BLaER1 (cell line): ENCODE results near the gene ZNF484.
"Not testable (repeated sequence)": the region's sequence is repeated elsewhere in the genome, so short reads cannot be mapped to it uniquely, and the experiment has no call there.

Source experiments
- H3K27ac ChIP-seq: shearing (Covaris generic); formaldehyde crosslinking; 2 replicates; pipeline ENCODE4 v1.8.1; 2022
- H3K27me3 ChIP-seq: shearing (Covaris generic); formaldehyde crosslinking; 2 replicates; pipeline ENCODE4 v1.8.1; 2022
- H3K36me3 ChIP-seq: shearing (Covaris generic); formaldehyde crosslinking; 2 replicates; pipeline ENCODE4 v1.8.1; 2022
- H3K4me1 ChIP-seq: shearing (Covaris generic); formaldehyde crosslinking; 2 replicates; pipeline ENCODE4 v1.8.1; 2022
- H3K4me2 ChIP-seq: shearing (Covaris generic); formaldehyde crosslinking; 2 replicates; pipeline ENCODE4 v1.8.1; 2022
- H3K4me3 ChIP-seq: shearing (Covaris generic); formaldehyde crosslinking; 2 replicates; pipeline ENCODE4 v1.8.1; 2022
- H3K9ac ChIP-seq: shearing (Covaris generic); formaldehyde crosslinking; 2 replicates; pipeline ENCODE4 v1.8.1; 2022
- H3K9me3 ChIP-seq: shearing (Covaris generic); formaldehyde crosslinking; 2 replicates; pipeline ENCODE4 v1.8.1; 2022
- H4K20me1 ChIP-seq: shearing (Covaris generic); formaldehyde crosslinking; 2 replicates; pipeline ENCODE4 v1.8.1; 2022
- Cebpa-rat ChIP-seq: shearing (Covaris generic); IDR thresholded peaks from 2 replicates; pipeline ENCODE4 v1.8.1; 2022

The ZNF484 gene

DNA sequence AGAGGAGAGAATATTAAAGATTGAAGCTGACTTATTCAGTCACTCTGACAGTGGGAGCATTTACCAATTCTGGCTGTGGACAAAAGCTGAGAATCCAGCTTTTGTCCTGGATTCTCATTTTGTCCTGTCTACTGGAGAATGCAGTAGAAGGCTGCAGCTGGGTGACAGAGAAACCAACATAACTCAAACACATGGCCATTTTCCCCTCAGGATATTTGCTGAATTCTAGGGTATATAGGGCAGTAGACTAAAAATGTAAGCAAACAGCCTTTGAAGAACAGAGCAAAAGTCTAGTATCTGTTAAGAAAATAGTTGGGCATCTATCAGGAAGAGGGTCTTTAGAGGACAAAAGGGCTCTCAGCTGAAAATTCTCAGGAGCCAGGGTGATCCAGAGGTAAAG is 20.6 kb downstream of the ZNF484 start:
- H3K9me3 ChIP-seq, result peaks cover 16% of the 10 kb centered on the region
- H3K27ac ChIP-seq, result no peak overlapping the region
- no peaks in the 10 kb centered on the region for H3K4me1 ChIP-seq
- peaks cover 76% of the 10 kb centered on the region for H3K36me3 ChIP-seq
- TF ChIP-seq Cebpa-rat, result no peak
- no peak overlapping the region for H3K4me3 ChIP-seq
- no peak overlapping the region for H3K9ac ChIP-seq
- H4K20me1 ChIP-seq, result no peaks in the 10 kb centered on the region
- no peaks in the 10 kb centered on the region for H3K27me3 ChIP-seq
- H3K4me2 ChIP-seq, result no peak overlapping the region

DNA sequence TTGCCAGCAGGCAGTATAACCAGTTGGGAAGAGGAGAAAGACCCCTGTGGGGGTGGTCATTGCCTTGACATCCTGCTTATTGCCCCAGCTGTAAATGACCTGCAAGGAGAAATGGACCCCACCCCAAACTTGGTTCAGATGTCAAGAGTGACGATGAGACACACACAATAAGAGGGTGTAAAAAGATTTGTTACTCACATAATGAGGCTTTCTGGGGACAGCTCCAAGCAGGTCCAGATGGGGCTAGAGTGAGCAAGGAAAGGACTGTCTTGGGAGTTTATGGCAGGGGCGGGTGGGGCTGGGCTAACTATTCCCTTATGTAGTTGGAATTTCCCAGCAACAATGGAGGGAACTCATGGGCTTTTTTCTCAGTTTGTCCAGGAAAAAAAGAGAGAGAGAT is 24.1 kb downstream of the ZNF484 start:
- H4K20me1 ChIP-seq, result no peaks in the 10 kb centered on the region
- H3K27ac ChIP-seq, result no peak overlapping the region
- no peaks in the 10 kb centered on the region for H3K27me3 ChIP-seq
- peaks cover 85% of the 10 kb centered on the region for H3K36me3 ChIP-seq
- H3K9me3 ChIP-seq, result peaks cover 18% of the 10 kb centered on the region
- H3K9ac ChIP-seq, result no peak overlapping the region
- no peak for TF ChIP-seq Cebpa-rat
- H3K4me3 ChIP-seq, result no peak overlapping the region
- no peak overlapping the region for H3K4me2 ChIP-seq
- no peaks in the 10 kb centered on the region for H3K4me1 ChIP-seq

DNA sequence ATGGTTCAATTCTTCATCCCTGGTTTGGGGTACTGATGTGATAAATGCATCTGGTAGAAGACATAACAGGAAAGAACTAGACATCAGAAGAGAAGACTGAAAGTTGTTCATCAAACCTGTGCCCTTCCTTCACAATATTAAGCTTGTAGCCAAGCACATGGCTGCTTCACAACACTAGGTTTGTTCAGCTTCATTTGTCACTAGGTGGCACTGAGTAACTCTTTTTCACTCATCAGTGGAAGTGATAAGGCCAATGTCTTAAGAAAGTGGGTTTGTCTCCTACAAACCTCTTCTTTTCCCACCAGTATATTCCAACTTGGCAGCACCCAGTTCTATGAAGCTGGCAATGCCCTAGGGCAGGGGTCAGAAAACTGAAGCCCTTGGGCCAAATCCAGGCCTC is 26.9 kb downstream of the ZNF484 start:
- Histone ChIP-seq H3K4me3 (no peak overlapping the region), H3K27me3 (no peaks in the 10 kb centered on the region), H3K27ac (no peak overlapping the region), H3K4me2 (no peak overlapping the region), H3K9ac (no peak overlapping the region), H3K4me1 (no peaks in the 10 kb centered on the region), H3K9me3 (peaks cover 46% of the 10 kb centered on the region), H3K36me3 (peaks cover 94% of the 10 kb centered on the region), H4K20me1 (no peaks in the 10 kb centered on the region)
- no peak for TF ChIP-seq Cebpa-rat

DNA sequence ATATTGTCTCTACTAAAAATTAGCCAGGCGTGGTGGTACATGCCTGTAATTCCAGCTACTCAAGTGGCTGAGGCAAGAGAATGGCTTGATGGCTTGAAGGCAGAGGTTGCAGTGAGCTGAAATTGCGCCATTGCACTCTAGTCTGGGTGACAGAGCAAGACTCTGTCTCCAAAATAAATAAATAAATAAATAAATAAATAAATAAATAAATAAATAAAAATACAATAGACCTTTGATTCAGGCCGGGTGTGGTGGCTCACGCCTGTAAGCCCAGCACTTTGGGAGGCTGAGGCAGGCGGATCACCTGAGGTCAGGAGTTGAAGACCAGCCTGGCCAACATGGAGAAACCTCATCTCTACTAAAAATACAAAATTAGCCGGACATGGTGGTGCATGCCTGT is 29.1 kb downstream of the ZNF484 start:
- H3K27me3 ChIP-seq, H3K4me1 ChIP-seq, H3K27ac ChIP-seq, H3K4me2 ChIP-seq, H4K20me1 ChIP-seq, H3K9ac ChIP-seq: not testable (repeated sequence)
- H3K36me3 ChIP-seq, result peaks cover 86% of the 10 kb centered on the region
- H3K4me3 ChIP-seq, result 0 out of 2 replicates have a peak overlapping the region, but pooled peaks have one; percentile 28
- peaks cover 63% of the 10 kb centered on the region for H3K9me3 ChIP-seq

DNA sequence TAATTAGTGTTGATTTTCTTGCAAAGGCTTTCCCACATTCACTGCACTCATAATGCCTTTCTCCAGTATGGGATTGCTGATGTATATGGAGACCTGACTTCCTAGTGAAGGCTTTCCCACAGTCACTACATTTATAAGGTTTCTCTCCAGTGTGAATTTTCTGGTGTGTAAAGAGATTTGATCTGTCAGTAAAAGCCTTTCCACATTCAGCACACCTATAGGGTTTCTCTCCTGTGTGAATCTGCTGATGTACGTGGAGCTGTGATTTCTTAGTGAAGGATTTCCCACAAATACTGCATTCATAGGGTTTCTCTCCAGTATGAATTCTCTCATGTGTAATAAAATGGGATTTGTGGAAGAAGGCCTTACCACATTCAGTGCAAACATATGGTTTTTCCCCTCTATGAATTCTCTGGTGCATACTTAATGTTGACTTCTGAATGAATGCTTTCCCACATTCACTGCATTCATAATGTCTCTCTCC is 31.1 kb downstream of the ZNF484 start:
- H3K36me3 ChIP-seq, result peaks cover 79% of the 10 kb centered on the region

DNA sequence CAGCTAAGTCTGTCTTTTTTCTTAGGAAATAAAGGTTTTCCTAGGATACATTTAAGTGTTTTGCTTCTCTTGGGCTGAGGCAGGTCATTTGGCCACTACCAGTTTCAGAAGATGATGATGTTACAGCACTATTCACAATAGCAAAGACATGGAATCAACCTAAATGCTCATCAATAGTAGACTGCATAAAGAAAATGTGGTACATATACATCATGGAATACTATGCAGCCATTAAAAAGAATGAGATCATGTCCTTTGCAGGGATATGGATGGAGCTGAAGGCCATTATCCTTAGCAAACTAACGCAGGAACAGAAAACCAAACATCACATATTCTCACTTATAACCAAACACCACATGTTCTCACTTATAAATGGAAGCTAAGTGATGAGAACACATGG is 39.4 kb downstream of the ZNF484 start:
- peaks cover 64% of the 10 kb centered on the region for H3K9me3 ChIP-seq

More for the DNA sequence above, 31.1 kb downstream of the ZNF484 start:
- Histone ChIP-seq H3K4me3 (peak overlapping the region; percentile 46), H3K4me1 (no peaks in the 10 kb centered on the region), H3K27me3 (no peaks in the 10 kb centered on the region), H3K27ac (no peak overlapping the region), H3K9ac (no peak overlapping the region), H4K20me1 (no peaks in the 10 kb centered on the region), H3K4me2 (no peak overlapping the region), H3K9me3 (peaks cover 79% of the 10 kb centered on the region)
- TF ChIP-seq Cebpa-rat, result no peak

DNA sequence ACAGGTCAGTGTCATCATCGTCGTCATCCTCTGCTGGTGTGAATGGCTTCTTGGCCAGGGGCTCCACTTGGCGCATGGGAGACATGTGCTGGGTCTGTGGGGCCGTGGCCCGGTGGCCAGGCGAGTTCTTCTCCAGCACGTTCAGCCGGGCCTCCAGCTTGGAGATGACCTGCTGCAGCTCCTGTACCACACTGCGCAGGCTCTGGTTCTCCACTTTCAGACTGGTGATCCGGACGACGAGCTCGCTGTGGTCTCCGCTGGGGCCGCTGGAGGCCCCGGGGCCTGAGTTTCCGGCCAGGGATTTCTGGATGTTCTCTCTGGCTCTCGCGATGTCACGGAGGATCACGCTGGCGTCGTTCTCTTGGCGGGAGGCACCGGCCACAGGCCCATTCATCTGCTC is 40.6 kb downstream of the ZNF484 start:
- Histone ChIP-seq H3K27ac (no peak overlapping the region), H3K4me1 (no peaks in the 10 kb centered on the region), H3K27me3 (no peaks in the 10 kb centered on the region), H3K9ac (no peak overlapping the region), H3K4me2 (no peak overlapping the region), H3K9me3 (peaks cover 65% of the 10 kb centered on the region), H4K20me1 (no peaks in the 10 kb centered on the region), H3K4me3 (0 out of 2 replicates have a peak overlapping the region, but pooled peaks have one; percentile 3), H3K36me3 (peaks cover 15% of the 10 kb centered on the region)
- TF ChIP-seq Cebpa-rat, result no peak

More for the DNA sequence above, 39.4 kb downstream of the ZNF484 start:
- H3K4me2 ChIP-seq, H3K4me1 ChIP-seq, H3K27ac ChIP-seq, H4K20me1 ChIP-seq, H3K27me3 ChIP-seq, H3K4me3 ChIP-seq, H3K9ac ChIP-seq: not testable (repeated sequence)
- H3K36me3 ChIP-seq, result peaks cover 22% of the 10 kb centered on the region

DNA sequence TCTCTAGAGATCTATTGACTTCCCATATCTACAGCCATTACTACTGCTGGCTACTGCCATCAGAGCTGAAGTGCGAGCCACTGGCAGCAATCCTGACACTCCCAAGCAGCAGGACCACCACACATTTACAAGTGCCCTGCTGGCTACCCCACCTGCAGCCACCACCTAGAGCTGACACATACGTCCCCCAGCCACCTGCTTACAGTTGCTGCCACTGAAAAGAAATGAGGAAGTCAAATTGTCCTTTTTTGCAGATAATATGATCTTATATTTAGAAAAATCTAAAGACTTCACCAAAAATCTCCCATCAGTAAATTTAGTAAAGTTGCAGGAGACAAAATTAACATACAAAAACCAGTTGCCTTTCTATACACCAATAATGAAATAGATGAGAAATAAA is 48.4 kb downstream of the ZNF484 start:
- no peaks in the 10 kb centered on the region for H3K4me1 ChIP-seq
- no peaks in the 10 kb centered on the region for H4K20me1 ChIP-seq
- no peak overlapping the region for H3K4me3 ChIP-seq
- no peak overlapping the region for H3K4me2 ChIP-seq
- no peak for TF ChIP-seq Cebpa-rat
- H3K27ac ChIP-seq, result no peak overlapping the region
- H3K36me3 ChIP-seq, result no peaks in the 10 kb centered on the region
- H3K9me3 ChIP-seq, result peaks cover 32% of the 10 kb centered on the region
- no peak overlapping the region for H3K9ac ChIP-seq
- no peaks in the 10 kb centered on the region for H3K27me3 ChIP-seq

DNA sequence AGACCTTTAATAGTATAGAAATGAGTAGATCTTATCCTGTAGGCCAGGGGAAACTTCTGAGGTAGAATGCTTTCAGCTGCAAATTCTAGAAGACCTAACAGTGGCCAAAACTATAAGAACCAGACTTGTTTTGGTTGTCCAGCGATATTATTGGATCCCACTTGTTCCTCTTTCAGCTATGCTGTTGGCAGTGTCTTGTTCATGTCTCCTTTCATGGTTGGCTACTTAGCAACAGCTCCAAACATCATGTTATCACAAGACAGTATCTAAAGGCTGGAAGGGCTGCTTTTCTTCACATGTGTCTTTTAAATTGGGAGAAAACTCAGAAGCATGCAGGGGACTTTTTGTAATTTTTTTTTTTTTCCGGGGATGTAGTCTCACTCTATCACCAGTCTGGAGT is 52.8 kb downstream of the ZNF484 start:
- H3K4me2 ChIP-seq, H3K27me3 ChIP-seq, H3K4me1 ChIP-seq, H3K9me3 ChIP-seq, H3K4me3 ChIP-seq, H3K9ac ChIP-seq, H4K20me1 ChIP-seq, H3K27ac ChIP-seq, H3K36me3 ChIP-seq: not testable (repeated sequence)

DNA sequence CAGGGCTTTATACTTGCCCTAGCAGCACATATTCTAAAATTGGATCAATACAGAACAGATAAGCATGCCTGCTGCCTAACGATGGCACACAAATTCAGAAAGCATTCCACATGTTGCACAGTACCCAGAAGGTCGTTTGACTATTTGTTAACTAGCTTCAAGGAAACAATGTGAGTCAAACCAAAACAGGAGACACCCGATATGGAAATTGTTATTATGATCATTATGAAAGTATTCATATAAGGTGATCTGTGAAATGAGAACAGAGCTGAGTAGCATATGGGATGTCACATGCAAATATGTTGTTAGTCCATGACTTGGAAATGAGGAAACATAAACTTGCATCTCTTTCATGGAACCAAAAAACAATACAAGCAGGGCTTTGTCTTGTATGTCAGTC is 56.9 kb downstream of the ZNF484 start:
- TF ChIP-seq Cebpa-rat, result no peak
- Histone ChIP-seq H3K4me2 (no peak overlapping the region), H4K20me1 (no peaks in the 10 kb centered on the region), H3K27me3 (no peaks in the 10 kb centered on the region), H3K4me3 (no peak overlapping the region), H3K9ac (no peak overlapping the region), H3K27ac (no peak overlapping the region), H3K36me3 (no peaks in the 10 kb centered on the region), H3K4me1 (no peaks in the 10 kb centered on the region), H3K9me3 (no peaks in the 10 kb centered on the region)

DNA sequence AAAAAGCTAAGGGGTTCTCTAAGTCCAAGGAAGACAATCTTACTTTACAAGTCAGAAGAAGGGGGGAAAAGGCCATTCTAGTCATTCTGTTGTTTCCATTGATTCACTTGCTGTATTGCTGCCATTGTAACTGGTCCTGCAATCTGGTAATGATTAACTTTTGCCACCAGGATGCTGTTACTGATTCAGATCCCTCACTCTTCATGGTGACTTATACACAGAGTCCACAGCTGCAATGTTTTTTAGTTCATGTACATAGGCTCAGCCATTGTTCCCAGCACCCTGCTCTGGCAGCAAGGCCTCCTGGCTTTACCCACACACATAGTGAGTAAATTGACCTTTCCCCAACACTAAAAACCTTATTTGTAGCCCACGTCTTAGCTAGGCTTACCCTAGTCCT is 57.9 kb downstream of the ZNF484 start:
- H3K9ac ChIP-seq, H3K27ac ChIP-seq, H3K4me3 ChIP-seq, H3K36me3 ChIP-seq, H4K20me1 ChIP-seq, H3K27me3 ChIP-seq, H3K4me1 ChIP-seq, H3K4me2 ChIP-seq, H3K9me3 ChIP-seq: not testable (repeated sequence)

DNA sequence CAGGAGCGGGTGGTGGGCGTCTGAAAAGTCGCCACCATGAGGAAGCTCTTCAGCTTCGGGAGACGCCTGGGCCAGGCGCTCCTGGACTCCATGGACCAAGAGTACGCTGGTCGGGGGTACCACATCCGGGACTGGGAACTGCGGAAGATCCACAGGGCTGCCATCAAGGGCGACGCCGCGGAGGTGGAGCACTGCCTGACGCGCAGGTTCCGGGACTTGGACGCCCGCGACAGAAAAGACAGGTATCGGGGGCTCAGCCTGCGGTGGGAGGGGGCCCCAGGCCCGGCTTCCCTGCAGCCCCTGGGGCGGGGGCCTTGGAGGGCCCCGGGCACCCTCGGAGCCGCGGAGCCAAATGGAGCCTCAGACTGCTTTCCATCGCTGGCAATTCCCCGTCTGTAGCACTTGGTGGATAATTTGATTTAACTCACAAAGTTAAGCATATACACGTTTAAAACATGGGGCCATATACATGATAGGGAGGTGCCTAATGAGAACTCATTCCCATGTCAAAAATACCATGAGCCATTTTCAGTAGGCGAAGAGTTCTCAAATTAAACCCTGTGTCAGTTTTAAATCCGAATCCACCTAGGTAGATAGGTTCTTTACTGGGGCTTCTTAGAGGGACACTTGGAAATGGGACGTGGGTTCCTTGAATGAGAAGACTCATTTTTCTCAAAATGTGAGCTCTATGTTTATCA is 68.1 kb downstream of the ZNF484 start:
- H3K27ac ChIP-seq, H3K9me3 ChIP-seq, H3K36me3 ChIP-seq, H3K9ac ChIP-seq, H3K4me2 ChIP-seq, H3K4me3 ChIP-seq: not testable (repeated sequence)
- Histone ChIP-seq H3K4me1 (peaks cover 25% of the 10 kb centered on the region), H3K27me3 (peaks cover 71% of the 10 kb centered on the region), H4K20me1 (peaks cover 39% of the 10 kb centered on the region)
